WTC11 (cell line): ENCODE results near the gene PDE6B.

Source experiments
- CREM ChIP-seq: sonication (generic); formaldehyde crosslinking; IDR thresholded peaks from 2 replicates; pipeline ENCODE4 v1.8.1; 2022; ENCODE audit warnings: mild to moderate bottlenecking, missing genetic modification reagents, moderate library complexity
- ELF4 ChIP-seq: sonication (generic); formaldehyde crosslinking; IDR thresholded peaks from 2 replicates; pipeline ENCODE4 v1.8.1; 2022; ENCODE audit warnings: low read depth, mild to moderate bottlenecking, moderate library complexity, missing genetic modification reagents
- MXD4 ChIP-seq: fragments of 250-450 bp; sonication (Bioruptor Pico); IDR thresholded peaks from 2 replicates; pipeline ENCODE4 v1.8.0; 2021; ENCODE audit warnings: mild to moderate bottlenecking, moderate library complexity, borderline replicate concordance
- SMAD4 ChIP-seq: sonication (generic); formaldehyde crosslinking; IDR thresholded peaks from 2 replicates; pipeline ENCODE4 v1.8.0; 2022; ENCODE audit warnings: mild to moderate bottlenecking, missing genetic modification reagents
- ZNF263 ChIP-seq: sonication (generic); formaldehyde crosslinking; IDR thresholded peaks from 2 replicates; pipeline ENCODE4 v1.8.1; 2022; ENCODE audit warnings: low read depth, mild to moderate bottlenecking, moderate library complexity, missing genetic modification reagents
- TF ChIP-seq, protein P1 (sequence below): fragments of 200-600 bp; IDR thresholded peaks from 2 replicates; pipeline ENCODE4 v1.8.0; 2022; ENCODE audit warnings: antibody characterized with exemption

DNA sequence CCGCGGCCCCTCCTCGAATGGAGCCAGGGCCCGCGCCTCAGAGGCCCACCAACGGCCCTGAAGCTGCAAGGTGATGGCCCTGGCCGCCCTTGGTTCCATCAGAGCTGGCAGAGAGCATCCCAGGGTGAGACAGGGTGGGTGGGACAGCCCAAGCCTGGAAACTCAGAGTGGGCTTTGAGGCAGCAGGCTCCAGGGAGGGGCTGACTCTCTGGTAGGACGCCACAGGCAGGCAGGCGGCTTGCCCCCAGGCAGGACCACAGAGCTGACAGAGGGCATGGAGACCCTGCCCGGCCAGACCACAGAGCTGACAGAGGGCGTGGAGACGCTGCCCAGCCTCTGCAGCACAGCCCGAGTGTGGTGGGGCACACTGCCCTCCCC lies 53.7 kb downstream of the PDE6B start:
- TF ChIP-seq, protein P1, sequence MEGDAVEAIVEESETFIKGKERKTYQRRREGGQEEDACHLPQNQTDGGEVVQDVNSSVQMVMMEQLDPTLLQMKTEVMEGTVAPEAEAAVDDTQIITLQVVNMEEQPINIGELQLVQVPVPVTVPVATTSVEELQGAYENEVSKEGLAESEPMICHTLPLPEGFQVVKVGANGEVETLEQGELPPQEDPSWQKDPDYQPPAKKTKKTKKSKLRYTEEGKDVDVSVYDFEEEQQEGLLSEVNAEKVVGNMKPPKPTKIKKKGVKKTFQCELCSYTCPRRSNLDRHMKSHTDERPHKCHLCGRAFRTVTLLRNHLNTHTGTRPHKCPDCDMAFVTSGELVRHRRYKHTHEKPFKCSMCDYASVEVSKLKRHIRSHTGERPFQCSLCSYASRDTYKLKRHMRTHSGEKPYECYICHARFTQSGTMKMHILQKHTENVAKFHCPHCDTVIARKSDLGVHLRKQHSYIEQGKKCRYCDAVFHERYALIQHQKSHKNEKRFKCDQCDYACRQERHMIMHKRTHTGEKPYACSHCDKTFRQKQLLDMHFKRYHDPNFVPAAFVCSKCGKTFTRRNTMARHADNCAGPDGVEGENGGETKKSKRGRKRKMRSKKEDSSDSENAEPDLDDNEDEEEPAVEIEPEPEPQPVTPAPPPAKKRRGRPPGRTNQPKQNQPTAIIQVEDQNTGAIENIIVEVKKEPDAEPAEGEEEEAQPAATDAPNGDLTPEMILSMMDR = no peak
- TF ChIP-seq MXD4 (CRISPR knock-in tag) (no peak), ELF4 (no peak), CREM (CRISPR knock-in tag) (no peak), SMAD4 (CRISPR knock-in tag) (no peak), ZNF263 (CRISPR knock-in tag) (no peak)
